GM21576 (cell line): ENCODE data around the gene ZMYM1.
"Not testable (repeated sequence)": the region's sequence is repeated elsewhere in the genome, so short reads cannot be mapped to it uniquely, and the experiment has no call there.

Experiments
- ATAC-seq: cut with Tn5 transposase; IDR thresholded peaks from one replicate; pipeline ENCODE4 v1.9.1; 2021; ENCODE audit warnings: mild to moderate bottlenecking, moderate library complexity; ENCODE audit not compliant: unreplicated experiment

The ZMYM1 gene

DNA sequence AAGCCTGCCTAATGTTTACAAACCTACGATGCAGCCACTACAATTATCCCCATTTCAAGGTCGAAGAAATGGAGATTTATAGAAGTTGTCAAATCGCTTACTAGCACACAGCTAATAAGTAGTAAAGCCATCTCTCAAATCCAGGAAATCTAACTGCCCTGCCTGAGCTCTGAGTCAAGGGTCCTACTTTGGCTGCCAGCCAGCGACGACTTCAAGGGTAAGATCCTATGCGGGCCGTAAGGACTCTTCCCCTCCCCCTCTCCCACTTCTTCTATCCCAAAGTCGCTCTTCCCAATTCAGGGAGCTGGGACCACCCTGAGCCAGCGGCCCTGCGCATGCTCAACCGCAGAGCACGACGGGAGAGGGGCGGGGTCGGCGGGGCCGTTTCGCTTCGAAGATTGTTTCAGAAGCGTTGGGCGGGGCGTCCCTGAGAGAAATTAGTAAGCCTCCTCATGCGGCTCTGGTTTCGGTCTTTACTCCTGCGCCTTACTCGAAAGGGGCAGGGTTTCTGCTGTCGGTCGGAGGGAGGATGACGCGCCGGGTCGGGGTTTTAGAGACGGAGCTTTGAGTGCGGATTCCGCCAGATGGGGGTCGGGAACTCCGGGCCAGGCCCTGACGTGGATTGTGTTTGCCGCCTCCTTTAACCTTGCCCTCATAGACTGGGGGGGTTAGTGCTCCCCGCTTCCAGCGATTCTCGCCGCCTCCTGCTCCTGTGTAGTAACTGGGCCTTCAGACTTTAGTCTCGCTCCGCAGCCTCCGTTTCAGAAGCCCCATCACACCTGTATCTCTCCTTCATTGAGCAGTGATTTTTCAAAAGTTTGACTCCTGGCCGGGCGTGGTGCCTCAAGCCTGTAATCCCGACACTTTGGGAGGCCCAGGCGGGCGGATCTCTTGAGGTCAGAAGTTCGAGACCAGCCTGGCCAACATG lies at the start of gene ZMYM1:
Gene ZMYM1, plus strand, starts transcription at position 383 of the 928 bp plus-strand sequence. CDS start 14,603 bp downstream, outside the sequence.
- peak; percentile 92 for ATAC-seq

DNA sequence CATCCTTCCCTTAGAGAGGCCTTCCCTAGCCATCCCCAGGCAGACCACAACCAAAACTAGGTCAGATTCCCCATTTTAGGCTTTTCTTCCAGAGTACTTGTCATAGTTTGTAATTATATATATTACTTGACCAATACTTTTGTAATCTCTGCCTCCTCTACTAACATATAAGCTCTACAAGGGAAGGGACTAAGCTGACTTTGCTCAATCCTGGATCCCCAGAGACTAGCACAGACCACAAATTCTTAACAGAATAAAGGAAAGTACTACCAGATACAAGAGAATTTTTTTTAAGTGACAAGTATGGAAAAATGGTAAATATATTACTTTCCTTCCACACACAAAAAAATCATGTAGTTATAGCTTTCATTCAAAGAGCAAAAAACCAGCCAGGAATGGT lies 49.4 kb upstream of the ZMYM1 start:
- no peak for ATAC-seq

DNA sequence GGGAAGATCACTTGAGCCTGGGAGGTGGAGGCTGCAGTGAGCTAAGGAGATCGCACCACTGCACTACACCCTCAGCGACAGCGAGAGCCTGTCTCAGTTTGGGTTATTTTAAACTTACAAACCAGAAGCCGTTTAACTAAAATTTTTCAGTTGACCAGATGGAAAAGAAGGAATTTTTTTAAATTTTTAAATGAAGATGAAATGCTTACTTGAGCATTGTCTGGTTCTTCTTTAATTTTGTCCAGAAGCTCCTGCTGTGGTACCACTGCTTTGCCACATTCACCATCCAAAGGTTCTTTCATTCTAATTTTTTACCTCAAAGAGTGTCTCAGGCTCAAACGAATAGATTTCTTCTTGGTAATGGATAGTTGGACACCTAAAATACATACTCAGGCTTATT lies 48.8 kb upstream of the ZMYM1 start:
- no peak for ATAC-seq

DNA sequence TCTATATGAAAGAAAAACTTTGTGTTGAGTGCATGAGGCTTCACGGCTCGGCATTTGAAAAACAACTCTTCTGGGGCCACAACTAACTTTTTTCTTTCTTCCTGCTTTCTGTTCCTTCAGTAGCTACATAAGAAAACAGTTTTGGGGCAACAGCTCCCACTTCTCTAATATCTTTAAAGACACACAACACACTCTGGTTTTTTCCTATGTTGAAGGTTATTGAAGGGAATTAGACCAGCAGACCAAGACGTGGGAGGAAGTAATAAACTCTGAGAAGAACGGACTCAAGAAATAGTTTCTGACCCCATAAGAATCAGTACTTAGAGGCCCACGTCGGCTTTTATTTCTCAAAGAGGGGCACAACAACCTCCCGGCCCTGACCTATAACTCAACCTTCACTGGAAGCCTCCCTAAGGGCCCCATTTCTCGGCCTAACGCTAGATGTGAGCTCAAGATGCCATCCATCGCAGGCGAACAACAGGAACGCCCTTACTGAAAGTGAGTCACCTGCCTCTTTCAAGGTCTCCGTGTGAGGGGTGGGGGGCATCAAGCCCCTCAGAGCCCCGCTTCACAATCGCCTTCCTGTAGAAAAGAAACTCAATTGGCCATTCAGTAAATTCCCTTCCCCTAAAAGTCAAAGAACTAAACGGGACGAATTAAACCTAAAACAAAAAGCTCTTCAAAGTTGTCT lies 48.3 kb upstream of the ZMYM1 start:
- no peak for ATAC-seq

DNA sequence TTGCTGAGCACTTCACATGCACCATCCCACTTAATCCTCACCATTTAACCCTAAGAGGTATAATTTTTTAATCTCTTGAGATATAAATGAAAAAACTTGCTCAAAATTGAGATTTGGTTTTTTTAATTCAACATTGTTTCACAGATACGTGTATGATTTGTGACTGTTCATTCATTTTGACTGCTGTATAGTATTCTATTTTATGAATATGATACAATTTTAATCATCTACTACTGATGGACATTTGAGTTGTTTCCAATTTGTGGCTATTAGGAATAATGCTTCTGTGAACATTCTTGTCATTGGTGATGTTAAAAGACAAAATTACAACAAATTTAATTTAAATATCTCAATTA lies 46.8 kb upstream of the ZMYM1 start:
- no peak for ATAC-seq

DNA sequence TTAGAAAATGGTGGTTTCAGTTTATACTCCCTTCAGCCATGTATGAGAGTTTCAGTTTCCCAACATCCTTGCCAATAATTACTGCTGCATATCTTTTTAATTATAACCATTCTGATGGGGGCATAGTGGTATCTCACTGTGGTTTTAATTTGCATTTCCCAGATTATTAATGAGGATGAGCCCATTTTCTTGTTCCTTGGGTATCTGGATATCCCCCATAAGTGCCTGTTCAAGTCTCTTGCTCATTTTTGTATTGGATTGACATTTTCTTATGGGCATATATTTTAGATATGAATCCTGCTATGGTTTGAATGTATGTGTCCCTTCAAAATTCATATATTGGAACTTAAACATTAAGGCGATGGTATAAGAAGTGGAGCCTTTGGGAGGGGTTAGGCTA lies 45.8 kb upstream of the ZMYM1 start:
- no peak for ATAC-seq

DNA sequence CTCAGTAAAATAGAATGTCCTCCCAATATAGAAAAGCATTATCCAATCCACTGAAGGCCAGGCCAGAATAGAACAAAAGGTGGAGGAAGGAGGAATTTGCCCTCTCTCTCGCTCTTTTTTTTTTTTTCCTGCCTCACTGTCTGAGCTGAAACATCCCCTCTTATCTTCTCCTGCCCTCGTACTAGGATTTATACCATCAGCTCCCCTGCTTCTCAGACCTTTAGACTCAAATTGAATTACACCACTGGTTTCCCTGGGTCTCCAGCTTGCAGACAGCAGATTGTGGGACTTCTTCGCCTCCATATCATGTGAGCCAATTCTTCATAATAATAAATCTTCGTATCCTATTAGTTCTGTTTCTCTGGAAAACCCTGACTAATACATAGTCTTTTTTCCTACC lies 42.6 kb upstream of the ZMYM1 start:
- no peak for ATAC-seq

DNA sequence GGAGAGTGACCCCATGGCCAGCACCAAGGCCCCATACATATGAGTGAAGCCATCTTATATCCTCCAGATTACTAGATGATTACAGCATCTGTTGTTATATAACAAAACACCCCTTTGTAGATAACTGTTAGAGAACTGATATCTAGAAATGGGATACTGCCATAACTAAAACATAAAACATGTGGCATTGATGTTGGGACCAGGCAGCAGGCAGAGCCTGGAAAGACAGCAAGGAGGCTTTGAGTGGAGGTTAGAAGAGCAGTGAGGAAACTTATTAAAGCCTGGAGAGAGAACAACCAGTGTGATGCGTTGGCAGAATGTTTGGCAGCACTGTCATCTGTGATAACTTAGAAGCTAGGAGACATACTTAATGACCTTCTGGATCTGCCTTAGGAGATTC lies 42.0 kb upstream of the ZMYM1 start:
- no peak for ATAC-seq

DNA sequence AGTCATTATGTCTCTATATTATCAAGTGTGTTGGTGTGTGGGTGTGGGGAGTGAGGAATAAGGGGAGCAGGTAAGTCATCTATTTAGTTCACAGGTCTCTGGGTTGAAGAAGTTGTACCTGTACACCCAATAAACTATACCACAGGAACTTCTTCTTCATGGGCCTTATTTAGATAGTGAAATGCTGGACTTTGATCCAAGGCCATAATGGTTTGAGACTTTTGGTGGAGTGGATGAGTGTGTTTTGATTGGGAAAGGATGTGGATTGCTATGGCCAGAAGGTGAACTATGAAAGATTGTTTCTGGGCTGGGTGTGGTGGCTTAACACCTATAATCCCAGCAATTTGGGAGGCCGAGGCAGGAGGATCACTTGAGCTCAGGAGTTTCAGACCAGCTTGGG lies 40.5 kb upstream of the ZMYM1 start:
- ATAC-seq: no peak

DNA sequence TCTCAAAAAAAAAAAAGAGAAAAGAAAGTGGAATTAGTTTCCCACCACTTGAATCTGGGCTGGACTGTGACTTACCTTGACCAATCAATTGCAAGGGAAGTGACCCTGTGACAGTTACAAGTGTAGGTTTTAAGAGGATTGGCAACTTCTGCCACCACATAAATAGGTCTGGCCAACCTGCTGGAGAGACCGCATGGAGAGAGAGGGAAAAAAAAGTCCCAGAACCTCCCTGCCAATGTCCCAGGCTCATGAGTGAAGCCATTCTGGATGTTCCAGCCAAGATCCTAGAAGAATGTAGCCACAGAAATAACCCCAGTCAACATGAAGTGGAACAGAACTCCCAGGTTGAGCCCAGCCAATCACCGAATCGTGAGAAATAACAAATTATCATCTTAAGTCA lies 35.7 kb upstream of the ZMYM1 start:
- ATAC-seq: no peak

DNA sequence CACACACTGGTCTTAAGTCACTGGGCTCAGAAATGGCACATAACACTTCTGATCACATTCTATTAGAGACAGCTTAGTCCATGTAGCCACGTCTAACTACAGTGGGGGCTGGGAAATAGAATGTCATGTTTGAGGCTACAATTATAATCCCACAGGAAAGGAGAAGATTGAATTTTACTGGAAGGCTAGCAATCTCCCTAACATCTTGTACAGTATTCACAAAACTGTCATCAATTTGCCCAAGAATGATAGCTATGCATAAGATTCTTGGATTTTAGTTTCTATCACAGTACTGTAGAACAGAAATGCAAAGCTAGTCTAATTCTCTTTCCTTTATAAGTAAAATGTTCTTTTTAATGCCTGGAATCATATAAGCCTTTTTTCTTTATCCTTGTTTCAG lies 34.8 kb upstream of the ZMYM1 start:
- no peak for ATAC-seq

DNA sequence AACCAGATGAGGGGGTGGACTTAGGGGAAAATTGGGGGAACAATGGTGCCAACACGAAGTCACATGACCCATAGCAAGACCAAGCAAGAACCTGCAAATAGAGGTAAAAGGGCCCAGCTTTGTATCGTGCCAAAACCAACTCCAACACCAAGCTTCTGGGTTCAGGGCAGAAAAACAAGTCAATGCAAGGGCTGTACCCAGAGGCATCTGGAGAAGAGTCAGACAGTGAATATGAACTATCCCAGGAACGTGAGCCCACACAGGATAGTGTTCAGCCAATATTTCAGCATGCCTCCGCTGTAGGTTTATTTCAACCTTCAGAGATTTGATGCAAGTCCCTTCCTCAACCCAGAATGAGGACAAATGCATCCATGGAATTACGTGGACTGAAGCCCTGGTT lies 32.5 kb upstream of the ZMYM1 start:
- ATAC-seq: no peak

DNA sequence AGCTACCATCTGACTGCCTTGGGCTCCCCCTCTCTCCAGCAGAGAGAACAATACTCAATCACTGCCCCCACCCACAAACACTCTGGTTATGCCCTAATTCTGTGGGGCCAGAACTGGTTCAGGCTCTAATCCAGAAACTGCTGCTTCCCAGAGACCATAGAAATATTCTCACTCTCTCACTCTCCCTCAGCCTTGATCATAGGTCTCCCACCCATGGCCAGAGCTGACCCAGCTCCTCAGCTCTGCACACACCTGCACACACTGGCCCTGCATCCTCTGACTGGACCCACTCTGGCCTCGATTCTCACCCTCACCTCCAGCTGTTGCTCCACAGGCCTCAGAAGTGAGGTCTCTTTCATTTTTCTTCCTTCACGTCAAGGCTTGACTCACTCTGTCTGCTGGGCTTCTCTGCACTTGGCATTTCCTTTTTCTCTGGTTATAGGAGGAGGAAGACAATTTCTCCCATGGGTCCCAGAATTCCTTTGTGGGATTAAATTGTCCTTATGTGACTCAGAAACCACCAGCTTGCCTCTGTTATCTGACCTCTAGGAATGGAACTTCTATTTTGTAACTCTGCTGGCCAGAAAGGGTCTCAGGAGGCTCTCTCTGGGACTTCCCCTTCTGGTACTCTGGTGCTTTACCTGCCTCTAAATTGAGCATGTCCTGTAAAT lies 31.9 kb upstream of the ZMYM1 start:
- ATAC-seq: no peak

DNA sequence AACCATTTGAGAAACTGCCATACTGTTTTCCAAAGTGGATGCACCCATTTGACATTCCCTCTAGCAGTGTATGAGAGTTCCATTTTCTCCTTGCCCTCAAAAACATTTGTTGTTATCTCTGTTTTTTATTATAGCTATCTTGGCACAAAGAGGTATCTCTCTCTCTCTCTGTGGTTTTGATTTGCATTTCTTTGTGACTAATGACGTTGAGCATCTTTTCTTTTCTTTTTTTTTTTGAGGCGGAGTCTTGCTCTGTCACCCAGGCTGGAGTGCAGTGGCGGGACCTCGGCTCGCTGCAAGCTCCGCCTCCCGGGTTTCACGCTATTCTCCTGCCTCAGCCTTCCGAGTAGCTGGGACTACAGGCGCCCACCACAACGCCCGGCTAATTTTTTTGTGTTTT lies 30.1 kb upstream of the ZMYM1 start:
- ATAC-seq: no peak

DNA sequence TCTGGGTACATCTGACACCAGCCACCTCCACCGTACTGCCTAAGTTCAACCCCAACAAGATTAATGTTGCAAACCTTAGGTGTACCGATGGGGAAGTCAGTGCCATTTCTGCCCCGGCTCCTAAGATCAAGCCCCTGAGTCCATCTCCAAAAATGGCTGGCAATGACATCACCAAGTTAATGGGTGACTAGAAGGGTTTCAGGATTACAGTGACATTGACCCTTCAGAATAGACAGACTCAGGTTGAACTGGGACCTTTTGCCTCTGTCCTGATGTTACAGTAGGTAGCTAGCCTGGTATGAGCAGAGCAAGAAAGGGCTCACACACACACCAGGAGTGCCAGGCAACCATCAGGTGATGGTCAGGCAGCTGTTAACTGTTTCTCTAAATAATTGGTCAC lies 25.8 kb upstream of the ZMYM1 start:
- no peak for ATAC-seq

DNA sequence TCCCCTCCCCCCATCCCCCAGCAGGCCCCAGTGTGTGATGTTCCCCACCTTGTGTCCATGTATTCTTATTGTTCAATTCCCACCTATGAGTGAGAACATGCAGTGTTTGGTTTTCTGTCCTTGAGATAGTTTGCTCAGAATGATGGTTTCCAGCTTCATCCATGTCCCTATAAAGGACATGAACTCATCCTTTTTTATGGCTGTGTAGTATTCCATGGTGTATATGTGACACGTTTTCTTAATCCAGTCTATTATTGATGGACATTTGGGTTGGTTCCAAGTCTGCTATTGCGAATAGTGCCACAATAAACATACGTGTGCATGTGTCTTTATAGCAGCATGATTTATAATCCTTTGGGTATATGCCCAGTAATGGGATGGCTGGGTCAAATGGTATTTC lies 24.9 kb upstream of the ZMYM1 start:
- ATAC-seq: not testable (repeated sequence)

DNA sequence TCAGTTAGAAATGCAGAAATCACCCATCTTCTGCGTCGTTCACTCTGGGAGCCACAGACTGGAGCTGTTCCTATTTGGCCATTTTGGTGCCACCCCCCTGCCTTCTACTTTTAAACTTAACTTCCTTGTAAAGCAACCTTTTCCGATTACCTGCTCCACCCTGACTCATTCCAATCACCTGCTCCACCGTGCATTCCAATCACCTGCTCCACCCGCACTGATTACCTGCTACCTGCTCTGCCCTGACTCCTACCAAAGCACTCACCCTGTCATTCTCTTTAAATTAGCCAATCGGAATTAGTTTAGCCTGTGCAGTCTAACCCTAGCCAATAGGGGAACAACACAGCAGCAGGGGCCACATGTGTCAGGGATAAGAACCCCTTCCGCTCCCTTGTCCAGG lies 20.9 kb upstream of the ZMYM1 start:
- not testable (repeated sequence) for ATAC-seq

DNA sequence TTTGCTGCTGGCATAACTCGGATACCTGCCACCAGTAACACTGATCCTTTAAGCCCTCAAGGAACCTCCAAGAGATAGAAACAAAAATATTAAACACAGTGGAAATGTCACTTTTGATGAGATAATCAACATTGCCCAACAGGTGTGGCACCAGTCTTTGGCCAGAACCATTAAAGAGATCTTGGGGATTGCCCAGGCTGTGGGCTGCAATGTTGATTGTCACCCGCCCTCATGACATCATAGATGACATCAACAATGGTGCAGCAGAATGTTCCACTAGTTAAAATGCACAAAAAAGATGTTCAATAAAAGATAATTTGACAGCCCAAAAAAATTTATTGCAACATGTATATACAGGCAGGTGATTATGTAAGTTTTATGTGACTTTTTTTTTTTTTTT lies 20.2 kb upstream of the ZMYM1 start:
- ATAC-seq: no peak

DNA sequence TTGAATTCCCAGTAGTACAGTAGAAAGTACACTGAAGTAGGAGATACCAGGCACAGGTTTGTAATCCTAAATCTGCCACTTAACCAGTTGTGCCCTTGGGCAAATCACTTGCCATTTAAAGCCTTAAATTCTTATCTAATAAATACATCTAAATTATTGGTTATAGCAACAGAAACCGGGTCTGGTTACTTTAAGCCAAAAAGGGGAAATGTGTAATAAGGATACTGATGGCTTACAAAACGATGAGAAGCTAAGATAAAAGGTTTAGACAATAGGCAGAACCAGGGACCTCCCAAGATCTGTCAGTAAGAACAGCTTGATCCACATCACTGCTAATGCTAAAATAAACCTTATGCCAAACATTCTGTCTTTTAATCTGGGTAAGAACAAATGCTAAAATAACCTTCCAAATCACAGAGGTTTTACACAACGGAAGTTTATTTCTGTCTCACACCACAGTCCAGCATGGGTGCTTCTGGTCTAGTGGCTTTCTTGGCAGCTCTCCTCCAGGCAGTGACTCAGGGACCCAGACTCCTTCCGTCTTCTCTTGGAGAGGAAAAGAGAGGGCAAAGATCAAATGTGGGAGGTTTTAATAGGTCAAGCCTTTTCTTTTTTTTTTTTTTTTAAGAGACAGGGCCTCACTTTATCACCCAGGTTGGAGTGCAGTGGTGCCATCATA lies 16.5 kb upstream of the ZMYM1 start:
- no peak for ATAC-seq

DNA sequence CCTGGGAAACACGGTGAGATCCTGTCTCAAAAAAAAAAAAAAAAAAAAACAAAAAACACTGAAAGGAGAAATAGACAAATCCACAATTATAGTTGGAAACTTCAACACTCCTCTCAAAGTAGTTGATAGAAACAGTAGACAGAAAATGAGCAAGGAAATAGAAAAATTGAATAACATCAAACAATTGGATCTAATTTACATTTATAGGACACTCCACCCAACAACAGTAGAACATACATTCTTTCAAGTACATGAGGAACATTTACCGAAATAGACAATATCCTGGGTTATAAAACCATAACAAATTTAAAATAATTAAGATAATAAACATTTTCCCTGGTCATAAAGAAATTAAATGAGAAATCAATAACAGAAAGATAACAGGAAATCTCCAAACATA lies 14.9 kb upstream of the ZMYM1 start:
- no peak for ATAC-seq

DNA sequence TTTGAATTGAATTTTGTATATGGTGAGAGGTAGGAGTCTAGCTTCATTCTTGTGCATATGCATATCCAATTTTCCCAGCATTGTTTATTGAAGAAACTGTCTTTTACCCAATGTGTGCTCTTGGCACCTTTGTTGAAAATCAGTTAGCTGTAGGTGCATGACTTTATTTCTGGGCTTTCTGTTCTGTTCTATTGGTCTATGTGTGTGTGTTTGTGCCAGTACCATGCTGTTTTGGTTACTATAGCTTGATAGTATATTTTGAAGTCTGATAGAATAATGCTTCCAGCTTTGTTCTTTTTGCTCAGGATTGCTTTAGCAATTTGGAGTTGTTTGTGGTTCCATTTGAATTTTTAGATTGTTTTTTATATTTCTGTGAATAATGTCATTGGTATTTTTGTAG lies 9.4 kb upstream of the ZMYM1 start:
- no peak for ATAC-seq
